ENCODE data around the gene IL10RA.
A peak's percentile ranks its signal among the peaks of the same experiment; 100 is the strongest.
"Not testable (repeated sequence)": the region's sequence is repeated elsewhere in the genome, so short reads cannot be mapped to it uniquely, and the experiment has no call there.

The IL10RA gene

GRCh38 chr11:117985953-117986887 is at the start of gene IL10RA:
Gene IL10RA (plus strand): TSS chr11:117986394. CDS start chr11:117986468, 74 bp downstream.
- FAIRE-seq (peak; percentile 84), DNase-seq (ENCODE audit: extremely low spot score, insufficient read length, low read depth) (peak; percentile 90)

GRCh38 chr11:117936973-117937372 is 49.2 kb upstream of the IL10RA start:
- DNase-seq (ENCODE audit: extremely low spot score, insufficient read length, low read depth) (no peak), FAIRE-seq (no peak)

DNA sequence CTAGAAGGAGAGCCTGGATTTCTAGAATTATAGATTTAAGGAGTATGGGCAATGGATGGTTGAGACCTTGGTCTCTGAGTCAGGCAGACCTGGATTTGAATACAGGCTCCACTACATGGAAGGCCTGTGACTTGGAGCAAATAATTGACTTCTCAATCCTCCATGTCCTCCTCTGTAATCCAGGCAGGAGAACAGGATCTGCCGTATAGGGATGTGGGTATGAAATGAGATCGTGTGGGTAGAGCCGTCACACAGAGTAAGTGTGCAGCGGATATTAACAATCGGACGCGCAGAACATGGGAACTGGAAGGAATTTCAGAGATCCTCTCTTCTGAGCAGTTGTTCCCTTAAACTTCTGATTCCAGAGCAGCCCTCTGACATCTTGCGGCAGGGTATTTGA is 45.5 kb upstream of the IL10RA start:
- DNase-seq (ENCODE audit: extremely low spot score, insufficient read length, low read depth) (no peak), FAIRE-seq (no peak)

DNA sequence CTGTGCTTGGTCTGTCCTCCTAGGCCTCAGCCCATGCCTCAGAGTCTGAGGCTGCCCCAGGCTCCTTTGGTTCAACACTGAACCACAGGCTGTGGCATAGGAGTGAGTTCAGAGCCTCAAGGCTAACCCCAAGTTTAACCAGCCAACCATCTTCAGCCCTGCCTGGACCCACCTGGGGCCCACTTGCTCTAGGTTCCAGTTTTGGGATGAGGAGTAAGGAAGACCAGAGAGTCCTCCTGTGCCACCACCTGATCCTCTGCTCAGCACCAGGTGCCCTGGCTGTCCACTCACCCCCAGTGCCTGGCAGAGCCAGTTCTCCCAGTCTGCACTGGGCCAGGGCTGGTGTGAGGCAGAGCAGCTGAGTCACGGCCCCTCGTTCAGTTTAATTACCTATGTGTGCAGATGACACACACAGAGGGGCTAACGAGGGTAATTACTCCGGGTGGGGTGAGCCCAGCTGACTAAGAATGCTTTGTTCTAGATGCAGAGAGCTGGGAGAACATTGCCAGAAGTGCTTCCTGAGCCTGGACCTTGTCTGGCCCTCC is 45.0 kb upstream of the IL10RA start:
- DNase-seq (ENCODE audit: extremely low spot score, insufficient read length, low read depth) (no peak), FAIRE-seq (no peak)

GRCh38 chr11:117941976-117942654 is 44.1 kb upstream of the IL10RA start:
- DNase-seq (ENCODE audit: extremely low spot score, insufficient read length, low read depth) (no peak), FAIRE-seq (no peak)

GRCh38 chr11:117944554-117944953 is 41.6 kb upstream of the IL10RA start:
- DNase-seq (ENCODE audit: extremely low spot score, insufficient read length, low read depth): no peak
- peak; percentile 67 for FAIRE-seq

- no peak for DNase-seq (ENCODE audit: extremely low spot score, insufficient read length, low read depth)
These were observed 41.0 kb upstream of the IL10RA start for GRCh38 chr11:117945047-117945810.

DNA sequence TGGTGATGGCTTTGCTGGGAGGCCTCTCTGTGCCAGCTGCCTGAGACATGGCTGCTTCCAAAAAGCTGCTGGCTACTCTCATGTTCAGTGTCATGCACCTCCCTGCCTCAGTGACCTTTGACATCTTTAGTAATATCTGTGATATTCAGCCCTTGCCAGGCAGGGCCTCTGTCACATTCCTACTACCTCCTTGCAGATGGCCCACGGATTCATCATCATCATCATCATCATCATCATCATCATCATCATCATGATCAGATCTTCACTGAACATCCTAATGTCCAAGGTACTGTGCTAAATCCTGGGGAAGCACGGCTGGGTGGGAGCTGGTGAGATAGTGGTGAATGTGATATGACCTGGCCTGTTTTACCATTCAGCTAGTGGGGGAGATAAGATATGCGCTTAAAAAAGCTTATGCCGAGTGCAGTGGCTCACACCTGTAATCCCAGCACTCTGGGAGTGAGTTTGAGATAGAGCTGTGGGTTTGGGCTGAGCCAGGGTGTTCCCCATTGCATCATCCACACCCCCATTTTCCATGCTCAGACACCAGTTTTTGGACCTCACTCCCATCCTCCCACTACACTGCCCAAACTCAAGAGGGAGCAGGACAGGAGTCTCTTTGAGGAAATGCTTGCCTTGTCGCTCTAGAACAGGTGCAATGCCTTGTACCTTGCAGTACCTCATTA is 39.9 kb upstream of the IL10RA start:
- no peak for DNase-seq (ENCODE audit: extremely low spot score, insufficient read length, low read depth)
- FAIRE-seq: no peak

More at GRCh38 chr11:117945047-117945810, 41.0 kb upstream of the IL10RA start:
- FAIRE-seq: peak; percentile 60

- peak; percentile 71 for FAIRE-seq
These were observed 39.2 kb upstream of the IL10RA start for GRCh38 chr11:117946842-117947526.

GRCh38 chr11:117947751-117948150 is 38.4 kb upstream of the IL10RA start:
- not testable (repeated sequence) for DNase-seq (ENCODE audit: extremely low spot score, insufficient read length, low read depth); FAIRE-seq

More at GRCh38 chr11:117946842-117947526, 39.2 kb upstream of the IL10RA start:
- peak; percentile 54 for DNase-seq (ENCODE audit: extremely low spot score, insufficient read length, low read depth)

DNA sequence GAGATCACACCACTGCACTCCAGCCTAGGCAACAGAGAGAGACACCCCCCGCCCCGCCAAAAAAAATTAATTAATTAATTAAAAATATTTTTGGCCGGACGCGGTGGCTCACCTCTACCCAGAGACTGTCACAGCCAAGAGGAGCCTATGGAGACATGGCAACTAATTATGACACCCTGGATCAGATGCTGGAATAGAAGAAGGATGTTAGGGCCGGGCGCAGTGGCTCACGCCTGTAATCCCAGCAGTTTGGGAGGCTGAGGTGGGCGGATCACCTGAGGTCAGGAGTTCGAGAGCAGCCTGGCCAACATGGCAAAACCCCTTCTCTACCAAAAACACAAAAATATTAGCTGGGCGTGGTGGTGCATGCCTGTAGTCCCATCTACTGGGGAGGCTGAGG is 37.7 kb upstream of the IL10RA start:
- not testable (repeated sequence) for DNase-seq (ENCODE audit: extremely low spot score, insufficient read length, low read depth); FAIRE-seq

DNA sequence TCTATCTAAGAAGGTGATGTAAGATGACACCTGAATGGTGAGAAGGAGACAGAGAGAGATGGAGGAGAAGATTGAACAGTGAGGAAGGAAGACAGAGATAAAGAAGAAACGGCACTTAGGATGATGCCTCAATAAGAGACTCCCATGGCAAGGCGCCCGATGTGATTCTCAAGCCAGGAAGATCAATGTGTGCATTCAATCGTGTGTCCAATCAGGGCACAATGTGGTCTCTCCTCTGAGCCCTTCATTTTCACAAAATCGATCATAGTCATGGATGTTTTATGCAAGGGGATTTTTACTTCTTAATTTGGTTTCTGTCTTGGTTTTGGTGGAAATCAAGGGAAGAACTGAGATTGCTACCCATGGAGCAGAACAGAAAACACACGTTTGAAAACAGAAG is 37.1 kb upstream of the IL10RA start:
- DNase-seq (ENCODE audit: extremely low spot score, insufficient read length, low read depth) (no peak), FAIRE-seq (no peak)

DNA sequence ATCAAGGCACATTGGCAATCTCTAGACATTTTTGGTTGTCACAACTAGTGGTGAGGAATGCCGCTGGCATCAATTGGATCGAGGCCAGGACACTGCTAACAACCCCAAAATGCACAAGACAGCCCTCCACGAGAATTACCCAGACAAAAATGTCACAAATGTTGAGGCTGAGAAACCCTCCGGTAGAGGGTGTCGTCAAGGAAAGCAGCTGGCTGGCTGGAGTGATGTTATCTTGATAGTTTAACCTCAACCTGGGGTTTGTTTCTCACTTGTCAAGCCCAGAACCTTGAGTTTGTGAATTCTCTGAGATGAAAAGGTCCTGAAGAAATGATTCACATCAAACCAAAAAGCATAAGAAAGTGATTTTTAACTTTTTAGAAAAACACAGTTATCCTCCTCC is 35.9 kb upstream of the IL10RA start:
- peak; percentile 44 for FAIRE-seq
- no peak for DNase-seq (ENCODE audit: extremely low spot score, insufficient read length, low read depth)

DNA sequence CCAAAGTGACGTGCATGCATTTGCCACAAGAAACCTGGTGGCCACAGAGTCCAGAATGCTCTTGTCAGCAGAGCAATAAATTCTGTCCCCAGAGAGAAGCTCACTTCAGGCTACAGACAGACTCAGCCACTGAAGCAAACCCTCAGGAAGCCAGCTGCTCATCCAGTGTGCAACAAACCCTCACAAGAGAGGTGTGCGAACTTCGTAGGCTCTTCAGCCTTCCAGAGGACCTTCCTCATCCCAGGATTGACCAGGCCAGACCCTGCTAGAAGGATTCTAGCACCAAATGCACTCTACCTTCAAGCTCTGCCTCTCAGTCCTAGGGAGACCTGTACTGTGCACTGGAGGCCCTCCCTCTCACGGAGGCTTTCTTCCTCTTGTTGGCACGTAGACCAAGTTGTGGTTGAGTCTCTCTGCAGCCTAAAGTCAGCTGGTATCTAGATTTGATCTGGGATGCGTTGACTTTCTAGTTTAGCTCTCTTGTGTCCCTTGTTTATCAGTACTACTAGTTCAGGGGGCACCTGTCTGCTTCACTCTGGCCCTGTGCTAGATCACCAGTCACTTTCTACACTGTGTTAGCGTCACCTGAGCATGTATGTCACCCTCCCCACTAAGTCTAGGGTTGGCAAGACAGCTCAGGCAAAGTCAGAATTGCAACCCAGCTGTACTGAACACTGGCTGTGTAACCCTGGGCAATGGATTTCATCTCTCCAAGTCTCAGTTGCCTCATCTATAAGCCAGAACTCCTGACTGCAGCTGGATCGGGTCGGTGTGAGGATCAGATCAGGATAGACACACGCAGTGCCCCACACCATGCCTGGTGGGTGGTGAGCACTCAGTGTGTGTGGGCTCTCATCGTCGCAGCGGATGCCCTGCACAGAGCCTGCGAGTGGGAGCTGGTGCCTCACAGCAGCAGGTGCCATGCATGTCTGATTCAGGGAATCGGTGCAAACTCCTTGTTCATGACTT is 34.9 kb upstream of the IL10RA start:
- FAIRE-seq (peak; percentile 33), DNase-seq (ENCODE audit: extremely low spot score, insufficient read length, low read depth) (no peak)

DNA sequence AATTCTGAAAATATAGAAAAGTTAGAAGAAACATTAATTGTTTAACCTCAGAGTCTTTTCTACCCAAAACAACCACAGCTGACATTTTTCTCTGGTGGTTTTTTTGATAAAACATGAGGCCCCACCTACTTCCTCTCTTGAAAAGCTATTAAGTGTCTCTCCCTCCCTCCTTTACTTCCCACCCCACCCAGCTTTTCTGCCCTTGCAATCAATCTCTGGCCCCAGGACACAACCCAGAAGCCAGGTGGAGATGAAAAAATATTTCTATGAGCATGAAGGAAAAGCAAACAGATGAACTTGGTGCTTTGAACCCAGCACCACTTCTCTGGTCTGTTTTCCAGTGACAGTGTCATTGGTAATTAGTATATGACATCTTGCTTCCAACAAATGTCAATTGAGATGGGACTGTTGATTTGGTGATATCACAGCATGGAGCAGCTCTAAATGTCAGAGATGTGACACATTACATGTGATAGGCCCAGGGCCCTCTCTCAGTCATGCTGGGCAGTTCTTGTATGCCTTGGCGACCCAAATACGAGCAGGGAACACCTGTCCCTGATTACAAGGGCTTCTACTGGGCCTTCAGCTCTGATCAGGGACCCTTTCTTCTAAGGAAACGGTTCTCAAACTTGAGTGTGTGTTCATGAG is 33.0 kb upstream of the IL10RA start:
- no peak for DNase-seq (ENCODE audit: extremely low spot score, insufficient read length, low read depth)

DNA sequence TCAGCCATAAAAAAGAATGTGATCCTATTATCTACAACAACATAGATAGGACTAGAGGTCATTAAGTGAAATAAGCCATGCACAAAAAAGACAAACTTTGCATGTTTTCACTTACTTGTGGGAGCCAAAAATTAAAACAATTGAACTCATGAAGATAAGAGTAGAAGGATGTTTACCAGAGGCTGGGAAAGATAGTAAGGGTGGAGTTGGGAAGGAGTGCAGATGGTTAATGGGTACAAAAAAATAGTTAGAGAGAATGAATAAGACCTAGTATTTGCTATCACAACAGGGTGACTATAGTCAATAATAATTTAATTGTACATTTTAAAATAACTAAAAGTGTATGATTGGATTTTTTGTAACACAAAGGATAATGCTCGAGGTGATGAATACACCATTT is 27.2 kb upstream of the IL10RA start:
- no peak for DNase-seq (ENCODE audit: extremely low spot score, insufficient read length, low read depth)
- no peak for FAIRE-seq

More for the DNA sequence above, 33.0 kb upstream of the IL10RA start:
- no peak for FAIRE-seq

DNA sequence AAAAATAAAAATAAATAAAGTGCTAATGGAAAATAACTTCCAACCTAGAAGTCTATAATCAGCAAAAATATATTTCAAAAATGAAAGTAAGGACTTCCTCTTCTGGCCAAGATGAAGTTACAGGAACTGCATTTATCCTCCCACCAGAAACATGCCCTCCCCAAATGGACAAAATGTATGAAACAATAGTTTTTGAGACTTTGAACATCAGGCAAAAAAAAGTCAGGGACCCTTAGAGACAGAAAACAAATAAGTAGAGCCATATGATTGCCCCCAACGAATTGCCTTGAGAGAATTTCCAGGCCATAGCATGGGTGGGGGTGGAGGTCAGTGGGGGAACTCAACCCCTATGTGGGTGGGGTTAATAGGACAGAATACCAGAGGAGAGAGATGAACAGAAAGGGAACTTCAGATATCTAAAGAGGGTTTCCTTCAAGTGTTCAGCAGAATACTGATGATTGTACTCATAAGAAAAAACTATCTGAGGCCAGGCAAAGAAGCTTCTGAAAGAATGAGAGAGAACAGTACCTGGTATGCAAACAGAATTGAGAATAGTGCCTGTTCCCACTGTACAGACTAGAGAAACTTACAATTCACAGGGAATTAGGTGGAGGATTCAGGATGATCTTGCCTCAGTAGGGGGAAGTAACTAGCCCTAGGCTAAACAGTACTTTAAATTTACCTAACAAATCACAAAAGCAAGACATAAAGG is 26.6 kb upstream of the IL10RA start:
- no peak for DNase-seq (ENCODE audit: extremely low spot score, insufficient read length, low read depth)
- no peak for FAIRE-seq
